HK-2 (cell line): ENCODE results near the gene CDH20.

Experiments
- DNase-seq: peaks from one replicate; pipeline ENCODE4 v3.0.0-alpha.2; 2018; ENCODE audit not compliant: unreplicated experiment

CDH20 gene

DNA sequence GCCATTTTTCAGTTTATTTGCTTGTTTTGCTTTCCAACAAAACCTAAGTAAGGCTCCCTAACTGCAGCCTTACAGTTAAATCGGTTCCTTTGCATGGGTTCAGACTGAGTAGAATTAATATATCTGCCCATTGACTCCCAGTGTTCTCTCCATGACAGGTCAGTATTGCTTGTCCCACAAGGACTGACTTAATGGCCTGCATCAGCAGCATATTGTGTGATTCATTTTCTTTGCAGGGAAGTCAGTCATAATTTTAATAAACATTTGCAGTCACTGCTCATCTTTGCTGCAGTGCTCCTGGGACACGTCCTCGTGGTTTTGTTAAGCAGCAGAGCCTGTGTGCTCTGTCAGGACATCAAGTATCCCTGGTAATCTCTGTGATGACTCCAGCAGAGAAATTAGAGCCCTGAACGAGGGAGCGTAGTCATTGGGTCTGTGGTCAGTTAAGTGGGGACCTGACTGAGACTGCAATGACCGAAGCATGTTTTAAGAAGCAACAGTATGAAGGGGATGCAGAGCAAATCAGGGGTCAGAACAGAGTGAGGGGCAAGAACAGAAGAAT lies 93.3 kb downstream of the CDH20 start:
- no peak for DNase-seq

DNA sequence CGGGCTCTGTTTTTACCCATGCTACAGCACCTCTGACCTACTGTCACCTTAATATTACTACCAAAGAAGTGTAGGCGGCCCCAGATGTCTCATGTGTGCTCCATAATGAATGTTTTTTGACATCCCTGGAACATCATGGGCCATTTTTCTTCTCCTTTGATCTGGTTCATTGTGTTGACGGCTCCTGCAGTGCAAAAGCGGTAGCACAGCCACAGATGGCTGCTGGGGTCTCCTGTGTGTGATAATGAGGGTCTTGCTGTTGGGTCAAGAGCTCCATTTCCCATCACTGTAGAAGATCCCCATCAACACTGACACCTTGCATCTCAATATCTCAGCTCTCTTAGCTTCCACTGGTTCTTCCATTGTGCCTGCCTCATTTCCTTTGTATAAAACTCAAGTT lies 95.0 kb downstream of the CDH20 start:
- DNase-seq: no peak

DNA sequence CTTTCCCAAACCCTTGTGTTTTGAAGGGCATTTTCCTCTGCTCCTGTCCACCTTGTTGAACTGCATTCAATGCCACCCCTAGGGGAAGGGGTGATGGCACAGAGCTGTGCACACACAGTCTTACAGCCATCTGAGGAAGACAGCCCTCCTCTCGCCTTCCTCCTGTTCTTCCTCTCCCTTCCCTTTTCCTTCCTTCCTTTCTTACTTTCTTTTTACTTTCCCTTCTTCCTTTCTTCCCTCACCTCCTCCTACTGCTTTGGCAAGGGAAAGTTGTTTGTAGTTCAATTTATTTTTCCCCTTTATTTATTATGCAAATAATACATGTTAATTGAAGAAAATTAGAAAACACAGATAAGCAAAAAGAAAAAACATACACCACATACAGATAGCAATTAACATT lies 99.4 kb downstream of the CDH20 start:
- DNase-seq: no peak

DNA sequence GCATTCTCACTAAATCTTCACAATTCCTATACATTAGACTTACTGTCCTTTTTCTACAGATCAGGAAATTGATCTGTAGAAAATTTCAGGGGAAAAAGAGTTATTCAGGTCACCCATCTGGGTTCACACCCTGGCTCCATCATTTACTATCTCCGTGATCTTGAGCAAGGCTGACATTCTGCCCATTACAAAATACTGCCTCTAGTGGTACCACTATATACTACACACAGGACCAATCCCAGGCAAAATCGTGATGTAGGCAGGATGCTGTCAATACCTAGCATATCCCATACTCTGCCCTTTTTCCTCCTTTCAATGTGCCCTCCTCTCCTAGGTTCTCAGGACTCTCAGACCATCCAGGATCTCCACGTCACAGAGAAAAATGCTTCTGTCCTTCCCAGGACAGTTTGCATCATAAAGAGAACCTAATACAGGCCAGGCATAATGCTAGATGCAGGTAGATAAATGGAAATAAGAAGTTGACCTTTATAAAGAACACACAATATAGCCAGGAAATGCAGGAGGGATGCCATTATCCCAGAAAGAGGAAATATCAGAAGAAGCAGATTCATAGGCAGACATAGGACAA lies 101.9 kb downstream of the CDH20 start:
- DNase-seq: no peak

DNA sequence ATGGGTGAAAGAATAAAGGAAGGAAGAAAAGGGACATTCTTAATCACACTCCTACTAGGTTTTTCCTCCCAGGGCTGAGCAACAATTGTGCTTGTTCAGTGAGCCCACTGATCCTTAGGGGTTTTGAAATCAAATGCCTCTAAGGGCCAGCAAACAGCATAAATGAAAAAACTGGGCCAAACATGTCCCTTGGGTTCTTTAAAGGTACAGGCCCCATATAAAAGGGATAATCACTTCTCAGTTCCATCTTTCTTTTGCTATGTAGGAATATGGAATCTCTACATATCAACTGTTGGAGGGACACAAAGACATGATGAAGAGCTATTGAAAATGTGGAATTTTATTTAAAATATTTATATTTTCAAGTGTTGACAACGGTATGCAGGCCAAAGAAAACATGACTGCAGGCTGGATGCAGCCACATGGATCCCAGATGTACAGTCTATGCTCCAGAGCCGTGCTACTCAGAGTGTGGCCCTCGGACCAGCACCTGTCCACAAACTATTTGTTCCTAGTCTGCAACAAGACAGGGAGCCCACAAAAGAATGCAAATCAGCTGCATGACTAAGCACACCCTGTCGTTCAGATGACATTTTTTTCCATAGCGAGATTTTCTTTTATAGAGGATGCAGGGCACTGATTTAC lies 110.0 kb downstream of the CDH20 start:
- DNase-seq: no peak

DNA sequence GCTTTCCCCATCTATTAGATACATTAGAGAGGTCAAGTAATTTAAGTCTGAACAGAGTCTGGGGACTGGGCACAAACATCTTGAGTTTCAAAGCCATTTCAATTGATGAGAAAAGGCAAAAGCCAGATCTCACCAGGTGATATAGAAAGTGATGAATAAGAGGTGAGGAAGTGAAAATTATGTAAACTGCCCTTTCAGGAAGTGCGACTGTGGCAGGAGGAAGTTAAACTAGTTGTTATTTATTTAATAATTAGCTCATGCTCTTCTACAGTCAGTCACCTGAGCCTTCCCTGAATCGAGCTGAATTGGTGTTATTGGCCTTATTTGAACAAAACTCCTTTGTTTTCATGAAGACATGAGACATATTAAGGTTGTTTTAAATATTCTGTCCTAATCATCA lies 115.1 kb downstream of the CDH20 start:
- no peak for DNase-seq

DNA sequence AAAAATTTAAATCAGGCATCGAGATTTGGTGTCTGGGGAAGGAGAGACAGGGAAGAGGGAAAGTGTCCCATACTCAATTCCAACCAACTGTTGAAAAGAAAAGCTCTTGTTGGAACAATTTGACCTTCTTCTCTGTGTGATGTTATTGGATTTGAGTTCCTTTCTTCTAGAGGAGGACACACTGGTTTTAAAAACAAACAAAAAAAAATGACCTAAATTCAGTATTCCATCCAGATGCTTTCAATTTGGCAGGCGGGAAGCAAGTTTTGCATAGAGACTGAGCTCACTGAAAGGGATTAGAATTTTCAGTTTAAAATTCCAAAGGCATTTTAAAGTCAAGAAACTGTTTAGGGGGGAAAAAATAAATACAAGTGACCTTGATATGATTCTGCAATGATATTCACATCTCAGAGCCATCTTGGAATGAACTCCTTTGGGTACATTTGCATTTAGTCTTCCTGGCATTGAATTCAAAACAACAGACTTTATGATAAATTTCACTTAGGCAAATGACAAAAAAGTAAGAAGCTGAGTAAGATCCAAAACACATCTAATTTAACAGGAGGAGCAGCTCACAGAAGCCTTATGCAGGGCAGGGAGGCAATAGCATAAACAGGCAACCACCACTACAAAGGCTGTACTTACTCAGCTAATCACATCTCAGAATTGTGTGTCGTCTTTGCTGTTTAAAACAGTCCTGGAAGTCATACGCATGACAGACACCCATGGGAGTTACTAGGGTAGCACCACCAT lies 126.8 kb downstream of the CDH20 start:
- DNase-seq: no peak

DNA sequence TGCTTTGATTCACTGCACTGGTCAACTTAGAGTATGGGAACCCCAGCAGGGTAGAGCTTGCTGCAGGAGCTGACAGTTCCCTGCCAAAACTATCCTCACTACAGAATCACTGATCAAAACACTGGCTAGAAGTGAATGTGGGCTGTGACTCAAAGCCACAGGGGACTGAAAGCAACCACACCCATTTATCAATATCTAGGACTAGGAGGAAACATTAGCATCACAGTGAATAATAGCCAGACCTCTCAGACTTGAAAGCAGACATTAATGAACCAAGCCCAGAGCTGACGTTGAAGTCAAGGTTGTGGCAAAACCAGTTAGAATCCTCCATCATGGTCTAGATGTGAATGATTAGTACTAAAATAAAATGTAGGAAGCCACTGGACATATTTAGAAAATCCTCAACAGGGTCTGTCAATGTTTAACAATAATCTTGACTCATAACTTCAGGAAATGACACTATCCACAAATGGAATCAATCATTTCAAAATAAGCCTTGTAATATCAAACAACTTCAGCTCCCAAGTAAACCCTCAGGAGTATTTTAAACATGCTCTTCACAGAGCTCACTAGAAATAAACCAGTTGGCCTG lies 131.4 kb downstream of the CDH20 start:
- no peak for DNase-seq

DNA sequence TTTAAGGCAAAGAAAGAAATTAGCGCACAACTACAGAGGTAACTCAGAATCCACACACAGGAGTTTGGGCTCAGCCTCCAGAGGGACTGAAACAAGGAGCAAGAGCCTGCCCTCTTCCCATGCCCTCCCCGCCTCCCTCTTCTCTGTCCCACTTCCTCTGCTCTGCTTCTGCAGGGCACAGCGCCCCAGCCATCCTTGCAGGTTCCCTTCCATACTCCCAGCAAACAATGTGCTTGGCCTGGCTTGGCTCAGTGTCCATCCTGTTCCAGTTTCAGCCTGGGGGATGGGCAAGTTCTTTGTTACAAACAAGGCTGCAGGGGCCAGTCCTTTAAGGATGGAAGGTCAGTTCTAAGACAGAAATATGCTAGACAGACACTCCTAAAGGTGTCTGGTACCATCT lies 133.5 kb downstream of the CDH20 start:
- DNase-seq: no peak

DNA sequence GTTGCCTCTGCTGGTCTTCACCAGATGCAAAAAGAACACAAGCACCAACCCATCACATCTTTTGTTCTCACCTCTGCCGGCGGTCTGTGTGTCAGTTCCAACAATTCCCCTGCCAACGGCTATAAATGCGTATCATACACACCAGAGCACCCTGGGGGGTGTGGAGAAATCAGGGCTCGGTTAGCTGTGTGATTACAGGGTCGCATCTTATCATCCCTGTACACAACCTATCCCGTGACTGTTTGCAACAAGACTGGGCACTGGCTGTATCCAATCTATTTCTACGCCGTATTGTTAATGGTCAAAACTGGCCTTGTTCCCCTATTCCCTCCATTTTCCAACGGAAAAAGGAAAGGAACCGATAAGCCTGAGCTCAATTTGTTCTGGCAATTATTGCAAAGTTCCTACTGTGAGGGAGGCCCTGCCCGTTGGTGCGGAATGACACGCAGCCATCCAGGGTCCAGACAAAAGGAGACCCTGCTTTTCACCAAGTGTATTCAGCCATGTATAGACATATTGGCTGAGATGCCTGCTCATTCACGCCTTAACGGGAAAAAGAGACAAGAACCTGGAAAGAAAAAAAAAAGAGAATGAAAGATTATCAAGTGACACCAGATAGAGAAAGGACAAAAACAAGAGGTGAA lies 136.9 kb downstream of the CDH20 start:
- DNase-seq: no peak

DNA sequence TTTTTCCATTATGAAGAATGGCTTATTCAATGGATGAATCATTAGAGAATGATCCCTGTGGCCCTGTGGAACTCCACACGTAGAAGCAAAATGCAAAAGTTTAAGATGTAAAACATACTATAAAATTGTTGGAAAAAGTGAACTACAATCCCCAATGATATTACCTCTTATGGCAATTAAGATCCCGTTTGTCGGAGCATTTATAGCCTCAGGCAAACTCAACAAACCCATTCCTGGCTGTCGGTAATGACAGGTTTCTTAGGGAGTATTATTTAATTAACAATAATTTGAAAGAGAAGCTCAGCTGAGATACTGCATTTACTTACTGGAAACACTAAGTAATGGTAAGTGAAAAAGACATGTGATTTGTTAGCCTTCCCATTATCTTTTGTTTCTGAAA lies 138.3 kb downstream of the CDH20 start:
- no peak for DNase-seq

DNA sequence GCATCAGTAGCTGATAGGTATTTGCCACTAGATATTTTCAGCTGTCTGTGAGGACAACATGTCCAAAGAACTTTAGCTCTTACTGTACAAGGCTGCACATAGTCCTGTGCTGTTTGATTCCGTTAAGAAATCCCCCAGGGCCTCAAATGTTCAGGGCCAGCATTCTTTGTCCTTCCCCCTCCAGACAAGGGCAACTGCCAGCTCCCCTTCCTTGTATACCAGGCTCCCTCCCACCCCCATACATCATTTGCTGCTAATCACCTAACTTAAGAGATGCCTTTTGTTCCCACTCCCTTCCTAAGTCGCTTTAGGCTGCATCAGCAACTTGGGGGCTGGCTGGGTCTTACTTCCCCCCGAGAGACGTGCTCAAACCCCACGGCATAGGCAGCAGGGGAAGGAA lies 138.7 kb downstream of the CDH20 start:
- DNase-seq: no peak

DNA sequence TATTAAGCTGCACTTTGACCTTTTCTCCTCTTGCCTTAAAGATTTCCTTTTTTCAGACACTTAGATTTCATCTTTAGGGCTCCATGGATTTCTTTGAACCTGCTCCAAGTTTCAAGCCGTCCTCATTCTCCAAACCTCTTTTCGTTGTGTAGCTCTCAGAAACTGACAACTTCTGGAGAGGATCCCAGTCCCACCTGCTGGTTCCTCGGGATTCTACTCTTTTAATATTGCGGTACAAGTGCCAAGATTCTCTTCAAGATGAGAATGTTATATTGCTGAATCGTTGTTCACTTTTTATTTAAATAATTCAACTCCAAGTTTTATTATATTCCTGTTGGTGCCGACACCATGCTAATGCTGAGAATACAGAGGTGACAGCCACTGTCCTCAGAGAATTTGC lies 141.1 kb downstream of the CDH20 start:
- DNase-seq: no peak

DNA sequence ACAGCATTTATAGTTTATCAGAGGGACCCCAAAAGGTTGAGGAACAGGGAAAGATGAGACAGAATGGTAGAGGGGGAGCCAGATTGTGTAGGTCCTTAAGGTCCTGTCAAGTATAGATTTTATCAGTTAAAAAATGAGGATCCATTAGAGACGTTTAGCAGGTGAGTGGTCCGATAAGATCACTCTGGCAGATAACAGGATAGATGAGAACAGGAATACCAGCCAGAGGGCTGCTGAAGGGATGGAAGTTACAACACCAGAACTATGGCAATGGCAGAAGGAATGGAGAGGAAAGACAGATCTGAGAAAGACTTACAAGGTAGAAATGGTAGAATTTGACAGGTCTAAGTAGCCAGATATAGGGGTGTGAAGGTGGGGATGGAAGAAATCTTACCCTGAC lies 141.7 kb downstream of the CDH20 start:
- DNase-seq: no peak

DNA sequence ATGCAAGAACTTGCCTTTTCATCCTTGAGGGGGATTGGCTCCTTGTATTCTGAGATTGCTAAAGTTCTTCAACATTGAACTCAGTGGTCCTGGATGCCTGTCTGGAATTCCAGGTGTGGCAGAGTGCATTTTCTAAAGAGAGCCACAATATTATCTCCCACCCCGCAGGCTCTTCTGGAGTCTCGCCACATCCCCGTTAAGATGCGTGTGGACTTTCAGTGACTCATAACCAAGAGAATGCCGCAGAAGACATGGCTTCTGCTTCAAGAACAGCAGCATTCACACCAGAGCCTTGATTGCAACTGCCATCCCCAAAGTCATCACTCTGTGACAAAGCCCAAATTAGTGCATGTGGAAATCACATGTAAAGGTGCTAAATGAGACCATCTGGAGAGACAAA lies 142.7 kb downstream of the CDH20 start:
- no peak for DNase-seq

DNA sequence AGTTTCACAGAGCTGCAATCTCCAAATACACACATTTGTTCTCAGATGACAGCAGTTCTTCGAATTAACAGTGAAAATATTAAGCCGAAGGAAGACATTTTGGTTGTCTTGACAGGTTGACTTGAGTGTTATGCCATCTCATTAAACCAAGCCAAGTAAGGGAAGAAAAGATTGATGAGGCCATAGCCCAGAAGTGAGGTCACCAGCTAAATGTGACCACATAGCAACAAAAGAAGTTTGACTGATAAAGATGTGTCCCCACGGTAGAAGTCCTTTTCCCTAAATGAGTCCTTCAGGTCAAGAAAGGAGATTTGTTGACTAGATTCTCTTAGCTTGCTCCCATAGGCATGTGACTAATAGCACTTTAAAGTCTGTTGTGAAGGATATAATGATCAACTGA lies 156.1 kb downstream of the CDH20 start:
- DNase-seq: no peak

DNA sequence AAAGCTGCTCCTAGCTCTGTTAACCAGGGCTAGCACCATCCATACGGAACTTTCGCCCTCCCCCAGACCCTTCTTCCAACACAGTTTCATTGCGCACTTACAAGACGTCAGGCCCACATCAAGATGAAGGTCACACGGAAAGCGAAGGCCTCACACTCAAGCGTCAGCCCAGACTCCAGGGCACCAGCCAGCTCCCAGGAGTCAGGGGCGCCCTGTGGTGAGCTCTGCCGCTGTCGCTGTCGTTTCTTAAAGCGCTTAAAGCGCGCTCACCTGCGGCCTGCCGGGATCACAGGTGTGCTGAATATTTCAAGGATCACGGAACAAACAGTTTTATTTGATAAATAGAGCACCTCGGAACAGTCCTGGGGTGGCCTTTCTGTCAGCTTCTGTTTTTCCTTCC lies 163.1 kb downstream of the CDH20 start:
- DNase-seq: no peak

DNA sequence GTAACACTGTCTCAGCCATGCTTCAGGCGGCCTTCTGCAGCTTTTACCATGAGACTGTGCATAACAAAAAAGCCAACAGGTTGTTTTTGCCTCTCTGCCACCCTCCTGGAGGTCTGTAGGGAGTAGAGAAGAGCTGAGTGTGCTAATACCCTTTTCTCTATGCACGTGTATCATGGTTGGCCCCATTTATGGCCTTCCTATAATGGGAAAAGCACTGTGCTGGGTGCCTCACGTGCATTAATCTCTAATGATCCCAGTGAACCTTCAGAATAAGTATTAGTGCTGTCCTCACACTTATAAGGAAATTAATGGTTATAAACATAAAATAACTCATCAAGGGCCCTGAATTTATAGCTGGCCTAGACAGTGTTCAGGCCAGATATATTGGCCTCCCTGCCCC lies 164.2 kb downstream of the CDH20 start:
- DNase-seq: no peak

DNA sequence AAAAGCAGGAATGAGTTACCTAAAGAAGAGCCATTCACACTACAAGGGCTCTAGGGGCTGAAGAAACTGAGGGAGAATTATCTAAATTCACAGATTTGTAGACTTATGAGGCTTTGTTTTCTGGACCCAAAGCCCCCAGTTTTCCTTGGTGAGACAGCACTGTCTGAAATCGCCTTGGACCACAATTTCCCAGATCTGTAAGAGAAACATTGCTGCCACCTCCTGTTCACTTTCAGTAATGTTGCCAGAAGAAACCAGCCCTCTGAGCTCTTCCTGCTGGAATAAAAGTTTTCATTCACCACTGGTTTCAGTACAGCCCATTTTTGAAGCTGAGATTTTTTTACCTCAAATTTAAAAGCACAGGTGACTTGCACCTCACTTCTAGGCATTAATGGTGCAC lies 169.2 kb downstream of the CDH20 start:
- peak; percentile 3 for DNase-seq

DNA sequence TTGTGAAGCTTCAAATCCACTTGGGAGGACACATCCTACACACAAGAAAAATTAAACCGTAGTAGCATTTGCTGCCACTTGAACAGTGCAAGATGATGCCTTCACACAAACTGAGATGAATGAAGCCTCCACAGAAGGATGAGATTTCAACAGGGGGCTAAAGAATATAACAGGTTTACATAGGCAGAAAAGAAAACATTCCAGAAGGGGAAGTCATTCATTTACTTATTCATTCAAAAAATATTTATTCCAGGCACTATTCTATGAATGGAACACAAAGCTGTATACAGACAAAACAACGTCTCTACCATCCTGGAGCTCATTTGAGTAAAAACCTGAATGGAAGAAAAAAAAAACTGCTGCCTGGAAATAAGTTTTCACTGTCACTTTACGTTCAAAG lies 170.5 kb downstream of the CDH20 start:
- no peak for DNase-seq

DNA sequence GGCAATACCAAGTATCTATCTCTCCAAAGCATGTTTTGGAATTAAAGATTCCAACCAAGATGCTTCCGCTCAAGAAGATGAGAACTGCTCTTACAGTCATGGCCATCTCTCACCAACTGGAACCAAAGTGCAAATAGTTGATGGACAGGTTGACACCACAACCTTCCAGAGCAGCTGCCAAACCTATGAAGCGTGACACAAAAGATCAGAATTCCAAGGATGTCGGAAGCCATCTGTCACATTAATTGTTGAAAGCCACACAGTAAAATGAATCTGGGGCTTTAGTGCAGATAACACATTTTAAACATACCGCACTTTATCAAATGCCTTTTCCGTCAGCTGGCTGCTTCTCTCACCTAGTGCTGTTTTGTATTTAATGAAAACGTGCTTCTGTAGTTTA lies 195.7 kb downstream of the CDH20 start:
- DNase-seq: peak; percentile 23

DNA sequence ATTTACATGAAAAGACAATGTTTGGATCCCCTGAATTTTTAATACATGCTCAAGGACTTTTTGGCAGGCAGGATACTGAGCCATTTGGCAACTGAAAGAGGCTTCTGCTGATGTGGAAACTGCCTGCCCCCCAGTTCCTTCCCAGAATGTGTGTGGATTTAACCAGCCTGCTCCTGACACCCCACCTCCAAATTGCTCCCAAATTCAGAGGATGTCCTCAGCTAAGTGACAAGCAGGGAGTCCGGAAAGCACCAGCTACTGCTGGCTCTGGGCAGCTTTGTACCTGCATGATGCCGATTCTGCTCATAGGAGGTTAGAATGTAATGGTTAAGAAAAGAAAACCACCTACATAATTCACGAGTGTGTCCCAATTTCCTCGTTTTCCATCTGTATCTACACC lies 197.5 kb downstream of the CDH20 start:
- DNase-seq: no peak
